NT2/D1 (cell line): ENCODE data around the gene GLRX.

Experiments
- DNase-seq: peaks from one replicate; pipeline ENCODE4 v3.0.0-alpha.2; 2011; ENCODE audit warnings: low read depth, low spot score
- H3K27me3 ChIP-seq: 2 replicates; pipeline ENCODE4 v1.6.0; 2011; ENCODE audit warnings: mild to moderate bottlenecking; ENCODE audit not compliant: insufficient read length, insufficient read depth
- H3K36me3 ChIP-seq: 2 replicates; pipeline ENCODE4 v1.6.1; 2011; ENCODE audit warnings: mild to moderate bottlenecking, low read length, mixed read lengths; ENCODE audit not compliant: insufficient read depth, insufficient read length
- H3K4me1 ChIP-seq: 2 replicates; pipeline ENCODE4 v1.5.1; 2011; ENCODE audit not compliant: insufficient read depth, insufficient read length
- H3K4me3 ChIP-seq: 2 replicates; pipeline ENCODE4 v1.5.1; 2011; ENCODE audit warnings: low read depth; ENCODE audit not compliant: insufficient read length
- H3K9ac ChIP-seq: 2 replicates; pipeline ENCODE4 v1.6.0; 2011; ENCODE audit warnings: low read depth; ENCODE audit not compliant: insufficient read length
- H3K9me3 ChIP-seq: 2 replicates; pipeline ENCODE4 v1.5.1; 2011; ENCODE audit warnings: mild to moderate bottlenecking, low read length; ENCODE audit not compliant: insufficient read depth
- SUZ12 ChIP-seq: IDR thresholded peaks from 2 replicates; pipeline ENCODE4 v1.6.1; 2011; ENCODE audit not compliant: insufficient read length, insufficient read depth; ENCODE audit errors: extremely low read depth
- YY1 ChIP-seq: IDR thresholded peaks from 2 replicates; pipeline ENCODE4 v1.6.1; 2011; ENCODE audit not compliant: insufficient read length, insufficient read depth
- ZNF274 ChIP-seq: IDR thresholded peaks from 2 replicates; pipeline ENCODE4 v1.6.1; 2011; ENCODE audit warnings: mild to moderate bottlenecking, low read depth, low read length

GLRX gene

DNA sequence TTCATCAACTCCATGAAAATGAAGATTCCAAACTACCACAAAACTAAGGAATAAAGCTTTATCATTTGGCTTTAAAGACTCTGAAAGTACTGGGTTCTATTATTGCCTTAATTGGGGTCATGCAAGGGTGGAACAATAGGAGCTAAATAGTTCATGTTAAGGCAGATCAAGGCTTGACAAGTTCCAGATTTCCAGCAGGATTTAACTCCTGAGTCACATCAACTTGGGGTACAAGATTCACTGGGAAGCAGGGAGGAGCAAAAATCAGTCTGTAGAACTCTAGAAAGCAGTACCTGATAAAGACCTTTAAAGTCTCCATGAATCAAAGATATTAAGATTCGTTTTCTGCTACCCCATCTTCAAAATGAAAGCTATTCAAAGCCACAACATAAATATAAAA is 41.9 kb upstream of the GLRX start:
- H3K9ac ChIP-seq = no peak overlapping the region
- no peak for DNase-seq
- no peaks in the 10 kb centered on the region for H3K27me3 ChIP-seq
- no peak overlapping the region for H3K4me3 ChIP-seq
- H3K9me3 ChIP-seq = no peaks in the 10 kb centered on the region
- TF ChIP-seq ZNF274 (no peak), YY1 (no peak), SUZ12 (no peak)
- H3K4me1 ChIP-seq = no peaks in the 10 kb centered on the region
- no peaks in the 10 kb centered on the region for H3K36me3 ChIP-seq

DNA sequence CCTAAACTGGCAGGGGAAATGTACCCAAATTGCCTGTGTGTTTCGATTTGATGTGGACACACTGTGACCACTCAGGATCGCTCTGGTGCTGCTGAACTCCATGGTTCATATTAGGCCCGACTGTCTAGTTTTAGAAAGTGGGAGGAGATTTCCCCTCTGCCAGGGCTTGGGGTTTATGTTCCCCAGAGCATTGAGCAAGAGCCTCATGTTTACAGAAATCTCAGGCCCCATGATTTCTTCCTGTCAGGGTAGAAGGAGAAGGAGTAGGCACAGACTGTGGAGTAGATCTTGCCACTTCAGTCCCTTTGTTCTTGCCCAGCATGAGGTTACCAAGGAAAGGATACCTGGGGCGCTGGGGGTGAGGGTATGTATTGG is 40.8 kb upstream of the GLRX start:
- H3K9ac ChIP-seq = no peak overlapping the region
- H3K9me3 ChIP-seq = no peaks in the 10 kb centered on the region
- no peaks in the 10 kb centered on the region for H3K27me3 ChIP-seq
- H3K36me3 ChIP-seq = no peaks in the 10 kb centered on the region
- no peak for DNase-seq
- no peak overlapping the region for H3K4me3 ChIP-seq
- no peak for TF ChIP-seq YY1
- no peaks in the 10 kb centered on the region for H3K4me1 ChIP-seq

DNA sequence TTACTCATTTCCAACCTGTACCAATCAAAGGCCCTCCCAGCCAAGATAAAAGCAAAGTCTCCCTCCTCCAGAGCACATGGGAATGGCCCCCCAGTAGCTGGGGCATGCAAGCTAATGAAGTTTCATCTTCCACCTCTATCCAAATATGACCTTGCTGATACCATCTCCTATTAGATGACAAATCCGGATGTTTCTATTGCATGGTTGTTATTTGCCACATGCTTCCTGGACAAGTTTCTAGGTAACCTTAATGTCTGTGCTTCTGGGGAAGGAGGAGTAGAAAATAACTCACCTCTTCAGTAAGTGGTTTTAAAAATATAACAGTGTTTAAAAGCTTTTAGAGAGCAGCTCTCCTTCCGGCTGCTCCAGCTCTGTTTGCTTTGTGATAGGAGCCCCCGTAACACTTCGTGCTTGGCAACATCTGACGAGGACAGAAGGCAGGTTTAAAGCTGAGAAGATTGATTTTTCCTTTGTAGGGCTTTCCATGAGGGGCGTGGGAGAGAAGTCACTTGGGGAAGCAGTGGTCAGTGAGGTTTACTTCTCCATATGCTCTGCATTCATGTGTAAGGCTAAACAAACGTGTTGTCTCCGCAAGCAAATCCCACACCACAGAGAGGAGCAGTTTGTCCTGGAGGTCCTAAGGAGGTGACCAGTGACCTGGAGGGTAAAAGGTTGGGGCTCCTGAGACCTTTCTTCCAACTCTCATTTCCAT is 40.3 kb upstream of the GLRX start:
- H3K9ac ChIP-seq = no peak overlapping the region
- H3K27me3 ChIP-seq = no peaks in the 10 kb centered on the region
- H3K4me3 ChIP-seq = no peak overlapping the region
- DNase-seq = no peak
- TF ChIP-seq SUZ12 = no peak
- no peak for TF ChIP-seq ZNF274
- no peak for TF ChIP-seq YY1
- no peaks in the 10 kb centered on the region for H3K36me3 ChIP-seq
- no peaks in the 10 kb centered on the region for H3K4me1 ChIP-seq
- H3K9me3 ChIP-seq = no peaks in the 10 kb centered on the region

DNA sequence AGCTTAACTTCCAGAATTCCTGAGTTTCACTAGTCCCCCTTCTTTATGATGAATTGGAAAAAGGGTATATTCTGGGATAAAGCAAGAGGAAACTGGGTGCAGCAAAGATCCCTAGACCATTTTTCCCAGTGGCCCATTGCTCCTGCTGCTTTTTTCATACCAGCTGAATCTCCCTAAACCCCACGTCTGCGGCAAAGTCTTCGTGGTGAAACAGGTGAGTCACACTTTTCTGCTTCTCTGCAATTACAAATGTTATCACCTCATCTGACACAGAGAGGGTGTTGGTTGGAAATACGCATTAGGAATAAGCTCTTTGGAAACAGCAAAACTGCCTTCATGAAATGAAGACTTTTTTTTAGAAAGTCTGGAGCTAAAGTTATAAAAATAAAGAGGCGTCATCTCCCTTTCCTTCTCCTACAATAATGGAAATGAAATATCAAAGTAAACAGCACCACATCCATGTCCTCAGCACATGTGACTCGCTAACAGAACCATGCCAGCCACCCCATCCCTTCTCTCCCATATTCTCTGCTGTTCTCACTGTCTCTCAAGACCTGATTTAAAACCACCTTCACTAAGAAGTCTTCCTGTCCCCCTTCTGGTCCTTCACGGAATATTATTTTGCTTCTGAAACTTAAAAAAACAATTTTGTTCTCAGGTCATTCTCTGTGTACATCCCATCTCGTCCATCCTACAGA is 39.5 kb upstream of the GLRX start:
- Histone ChIP-seq H3K36me3 (no peaks in the 10 kb centered on the region), H3K4me1 (no peaks in the 10 kb centered on the region), H3K9me3 (no peaks in the 10 kb centered on the region), H3K4me3 (no peak overlapping the region), H3K27me3 (no peaks in the 10 kb centered on the region), H3K9ac (no peak overlapping the region)
- DNase-seq = no peak
- no peak for TF ChIP-seq YY1
- no peak for TF ChIP-seq ZNF274
- no peak for TF ChIP-seq SUZ12

DNA sequence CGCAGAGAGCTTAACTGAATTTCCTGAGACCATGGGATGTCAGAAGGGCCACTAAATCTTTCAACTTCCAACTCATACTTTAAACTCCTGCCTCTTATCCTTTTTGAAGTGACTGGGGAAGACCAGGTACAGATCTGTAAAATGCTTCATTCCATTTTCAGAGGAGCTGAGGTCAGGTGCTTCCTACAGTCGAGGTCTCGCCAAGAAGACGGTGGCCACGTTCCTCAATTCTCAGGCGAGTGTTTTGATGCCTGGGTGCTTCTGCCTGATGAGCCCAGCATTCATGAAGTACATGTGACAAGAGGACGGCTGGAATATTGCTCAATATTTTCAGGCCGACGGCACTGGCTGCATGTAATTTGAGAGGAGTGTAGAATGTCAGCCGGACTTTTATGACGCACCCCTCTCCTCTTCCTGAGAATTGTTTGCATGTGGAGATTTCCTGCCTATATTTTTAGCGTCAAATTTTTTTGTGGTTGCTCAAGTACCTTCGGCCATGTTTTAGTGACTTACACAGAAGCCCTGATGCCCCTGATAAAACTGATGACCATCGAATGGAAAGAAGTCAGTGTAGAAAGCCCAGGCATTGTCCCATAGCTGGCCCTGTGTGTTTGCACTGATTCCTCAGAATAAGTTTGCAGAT is 38.8 kb upstream of the GLRX start:
- Histone ChIP-seq H3K4me3 (no peak overlapping the region), H3K9me3 (no peaks in the 10 kb centered on the region), H3K4me1 (no peaks in the 10 kb centered on the region), H3K9ac (no peak overlapping the region), H3K36me3 (no peaks in the 10 kb centered on the region), H3K27me3 (no peaks in the 10 kb centered on the region)
- no peak for DNase-seq
- TF ChIP-seq SUZ12 (no peak), YY1 (no peak), ZNF274 (no peak)

DNA sequence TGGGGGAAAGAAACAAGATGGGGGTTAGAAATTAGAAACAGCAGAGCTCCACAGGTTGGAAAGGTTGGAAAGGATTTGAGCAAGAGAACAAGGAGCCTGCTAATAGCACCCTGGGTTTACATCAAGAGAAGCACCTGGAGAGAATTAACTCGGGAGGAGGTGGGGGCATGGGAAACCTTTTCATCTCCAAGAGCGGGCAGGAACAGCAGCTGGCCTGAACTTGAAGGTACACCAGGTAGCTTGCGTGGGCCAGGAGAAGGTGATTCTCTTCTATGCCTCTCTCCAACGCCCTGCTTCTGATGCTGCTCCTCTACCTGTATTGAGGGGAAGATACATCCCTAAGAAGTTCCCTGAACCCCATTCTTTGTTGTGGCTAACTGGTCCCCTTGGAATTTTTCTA is 37.1 kb upstream of the GLRX start:
- no peaks in the 10 kb centered on the region for H3K36me3 ChIP-seq
- no peaks in the 10 kb centered on the region for H3K9me3 ChIP-seq
- no peak for DNase-seq
- no peak for TF ChIP-seq YY1
- no peak for TF ChIP-seq SUZ12
- no peak for TF ChIP-seq ZNF274
- H3K4me1 ChIP-seq = no peaks in the 10 kb centered on the region
- H3K4me3 ChIP-seq = no peak overlapping the region
- no peak overlapping the region for H3K9ac ChIP-seq
- H3K27me3 ChIP-seq = no peaks in the 10 kb centered on the region

DNA sequence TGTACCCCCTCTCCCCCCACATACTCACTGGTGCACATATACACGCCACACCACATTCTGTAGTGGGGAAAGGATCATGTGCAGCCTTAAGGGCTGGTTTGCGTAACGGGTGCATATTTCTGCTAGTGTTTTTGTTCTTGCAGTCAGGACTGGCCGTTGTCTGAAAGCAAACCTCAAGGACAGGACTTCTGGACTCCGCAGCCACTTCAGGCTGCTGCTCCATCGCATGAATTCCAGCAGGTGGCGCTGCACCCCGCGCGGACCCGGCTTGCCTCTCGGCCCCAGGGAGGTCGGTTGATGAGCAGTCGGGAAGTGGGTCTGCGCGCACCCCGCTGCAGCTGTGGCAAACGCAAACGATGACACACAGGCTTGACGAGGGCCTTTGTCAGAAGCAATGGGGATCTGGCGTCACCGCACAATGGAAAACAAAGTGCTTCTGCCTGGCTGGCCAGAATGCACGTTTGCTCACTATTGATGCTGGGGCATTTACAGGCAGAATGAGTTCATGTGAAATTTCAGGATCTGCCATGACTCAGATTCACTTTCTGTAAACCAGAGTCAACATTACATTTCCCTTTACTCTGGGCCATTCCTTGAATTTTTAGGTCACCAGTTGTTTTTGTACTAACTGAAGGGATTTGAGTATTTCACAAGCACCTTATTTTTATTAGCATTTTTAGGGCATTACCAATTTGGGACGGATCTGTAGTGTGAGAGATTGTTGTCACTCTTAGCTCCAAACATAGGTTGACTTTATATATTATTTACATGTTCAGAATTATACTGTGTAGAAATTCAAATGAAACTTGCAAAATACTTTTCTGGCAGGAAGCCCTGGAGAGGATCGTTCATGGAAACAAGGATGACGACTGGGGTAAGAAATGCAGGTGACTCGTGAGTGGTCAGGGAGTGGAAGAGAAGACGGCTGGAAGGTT is 36.4 kb upstream of the GLRX start:
- H3K9me3 ChIP-seq = no peaks in the 10 kb centered on the region
- no peaks in the 10 kb centered on the region for H3K4me1 ChIP-seq
- TF ChIP-seq ZNF274 = no peak
- TF ChIP-seq YY1 = no peak
- H3K4me3 ChIP-seq = no peak overlapping the region
- DNase-seq = peak; percentile 69
- no peak overlapping the region for H3K9ac ChIP-seq
- H3K27me3 ChIP-seq = no peaks in the 10 kb centered on the region
- H3K36me3 ChIP-seq = no peaks in the 10 kb centered on the region
